Ectodermal cell (in vitro differentiated cells): ENCODE results near the gene PZP. TPM values are rescaled to one million over a fixed set of nuclear protein-coding genes. Genes with fewer than 3 reads are reported as not detected.
"Not testable (repeated sequence)": the region's sequence is repeated elsewhere in the genome, so short reads cannot be mapped to it uniquely, and the experiment has no call there.

Experiments
- H3K27ac ChIP-seq: 2 replicates; pipeline ENCODE4 v1.7.0; 2013; ENCODE audit warnings: mild to moderate bottlenecking, low read depth, low read length; ENCODE audit not compliant: insufficient read depth, poor library complexity, severe bottlenecking
- H3K27me3 ChIP-seq: 2 replicates; pipeline ENCODE4 v1.7.0; 2013; ENCODE audit warnings: mild to moderate bottlenecking, low read length; ENCODE audit not compliant: insufficient read depth, control insufficient read depth, poor library complexity, severe bottlenecking
- H3K36me3 ChIP-seq: one replicate; pipeline ENCODE4 v1.7.0; 2013; ENCODE audit warnings: low read length; ENCODE audit not compliant: control insufficient read depth, insufficient read depth
- H3K4me1 ChIP-seq: one replicate; pipeline ENCODE4 v1.7.0; 2013; ENCODE audit warnings: low read length; ENCODE audit not compliant: control insufficient read depth, insufficient read depth
- H3K4me3 ChIP-seq: 2 replicates; pipeline ENCODE4 v1.7.0; 2013; ENCODE audit warnings: low read depth, low read length, control low read depth; ENCODE audit not compliant: insufficient read depth
- H3K9me3 ChIP-seq: 2 replicates; pipeline ENCODE4 v1.7.0; 2013; ENCODE audit warnings: mild to moderate bottlenecking, low read length, moderate library complexity; ENCODE audit not compliant: control insufficient read depth
- WGBS, 2 experiments: methylation state at CpG; one replicate each; pipeline ENCODE4 v1.1.7; 2013; ENCODE audit warnings: missing lambda C conversion rate in 2 of 2; 5-methylcytosine and 5-hydroxymethylcytosine counted together
- polyA plus RNA-seq, 4 experiments: library from polyadenylated mRNA; stranded (reverse); fragments of 50-300 nt; gene quantifications; one replicate each; pipeline ENCODE4 v1.2.3, GENCODE V29; 2013

PZP gene
- not detected for polyA plus RNA-seq (2013, experiment 1 of 4)
- polyA plus RNA-seq (2013, experiment 2 of 4): not detected
- not detected for polyA plus RNA-seq (2013, experiment 3 of 4)
- not detected for polyA plus RNA-seq (2013, experiment 4 of 4)

DNA sequence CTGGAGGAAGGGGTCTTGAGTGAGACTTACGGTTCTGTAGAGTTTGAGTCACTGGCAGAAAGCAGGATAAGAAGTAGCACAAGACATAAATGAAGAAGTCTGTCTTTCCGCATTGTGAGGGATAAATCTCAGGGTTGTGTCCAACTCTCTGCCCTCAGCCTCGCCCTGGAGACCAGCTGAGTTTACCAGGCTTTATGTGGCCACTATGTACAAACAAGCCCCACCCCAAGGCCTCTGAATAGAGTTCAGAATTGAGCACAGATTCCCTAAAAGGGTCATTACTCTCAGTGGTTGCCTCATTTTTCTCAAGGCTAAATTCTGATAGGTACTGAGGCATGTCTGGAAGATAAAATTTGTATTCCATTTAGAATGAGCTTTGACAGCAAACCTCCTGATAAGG is at the start of gene PZP:
Gene PZP, minus strand, starts transcription at position 167 of the 400 bp plus-strand sequence. Its CDS starts 54 bp downstream, at position 113.
- 92 to 95% methylated on average over 3 of the region's 3 CpGs for WGBS, 2 experiments
- H3K9me3 ChIP-seq: no peaks in the 10 kb centered on the region
- H3K27ac ChIP-seq: no peak within 1 kb of the TSS
- no peak within 1 kb of the TSS for H3K4me3 ChIP-seq
- no peaks in the 10 kb centered on the region for H3K4me1 ChIP-seq
- H3K36me3 ChIP-seq: no peaks in the 10 kb centered on the region
- H3K27me3 ChIP-seq: no peaks in the 10 kb centered on the region

DNA sequence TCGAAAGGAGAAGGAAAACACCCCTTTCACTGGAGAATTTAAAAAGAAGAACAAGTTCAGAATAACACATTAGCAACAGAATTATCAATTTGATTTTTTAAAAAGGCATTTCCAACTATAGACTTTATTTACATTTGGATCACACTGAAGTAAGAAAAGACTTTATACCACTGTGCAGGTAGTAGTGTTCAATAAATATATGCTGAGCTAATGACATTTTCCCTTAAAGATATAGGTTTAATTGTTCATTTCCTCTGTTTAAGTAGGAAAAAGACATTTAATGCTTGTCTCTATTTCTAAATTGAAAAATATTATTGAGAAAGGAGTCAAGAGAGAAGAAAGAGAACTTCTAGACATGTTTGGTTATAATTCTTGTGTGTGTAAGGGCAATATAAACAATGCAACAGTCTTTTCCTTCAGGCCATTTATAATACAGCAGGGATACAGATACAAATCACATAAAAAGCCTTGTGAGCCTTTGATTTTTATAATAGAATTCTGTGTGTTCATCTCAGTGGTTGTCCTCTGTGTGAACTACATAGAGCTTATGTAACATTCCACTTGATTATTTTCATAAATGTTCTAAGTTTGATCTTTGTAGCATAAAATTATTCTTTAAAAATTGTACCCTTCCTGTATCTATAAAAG is 48.7 kb upstream of the PZP start:
- H3K4me1 ChIP-seq: no peaks in the 10 kb centered on the region
- H3K27ac ChIP-seq: no peak overlapping the region
- WGBS, 2 experiments: 56 to 100% methylated on average over 1 of the region's 1 CpG
- no peaks in the 10 kb centered on the region for H3K36me3 ChIP-seq
- H3K4me3 ChIP-seq: no peak overlapping the region
- H3K9me3 ChIP-seq: no peaks in the 10 kb centered on the region
- no peaks in the 10 kb centered on the region for H3K27me3 ChIP-seq

DNA sequence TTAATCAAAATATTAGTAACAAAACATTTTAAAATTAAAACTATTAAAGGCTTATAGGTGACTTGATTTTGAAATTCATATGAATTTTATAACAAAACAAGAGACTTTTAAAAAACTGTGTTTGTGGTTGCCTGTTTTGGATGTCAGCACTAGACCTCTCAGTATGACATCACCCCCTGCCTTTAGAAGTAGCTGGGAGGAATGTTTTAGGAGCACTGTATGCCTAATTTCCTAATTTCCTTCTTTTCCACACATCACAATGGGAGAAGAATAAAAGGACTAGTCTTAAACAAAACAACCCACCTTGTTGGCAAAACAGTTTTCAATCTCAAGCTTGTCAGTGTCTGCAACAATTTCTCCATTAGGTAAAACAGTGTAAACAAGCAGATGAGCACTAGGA is 48.1 kb upstream of the PZP start:
- H3K36me3 ChIP-seq: no peaks in the 10 kb centered on the region
- H3K27ac ChIP-seq: no peak overlapping the region
- no peak overlapping the region for H3K4me3 ChIP-seq
- H3K9me3 ChIP-seq: no peaks in the 10 kb centered on the region
- no peaks in the 10 kb centered on the region for H3K27me3 ChIP-seq
- no peaks in the 10 kb centered on the region for H3K4me1 ChIP-seq

DNA sequence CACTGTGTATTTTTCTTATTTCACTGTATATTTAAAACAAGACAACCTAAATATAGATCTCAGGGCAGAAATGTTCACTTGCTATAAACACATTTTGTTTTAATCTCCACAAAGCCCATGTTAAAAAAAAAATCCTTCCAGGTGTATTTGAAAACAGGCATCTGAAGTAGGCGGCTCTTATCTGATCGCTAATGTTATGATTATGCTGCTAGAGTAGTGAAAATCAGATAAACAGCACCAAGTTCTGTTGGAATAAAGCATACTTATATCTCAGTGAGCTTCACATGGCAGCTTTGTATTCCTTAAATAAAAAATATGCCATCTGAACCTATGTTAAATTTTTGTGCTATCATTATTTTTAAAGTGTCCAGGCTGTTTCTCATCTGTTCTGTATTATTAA is 47.6 kb upstream of the PZP start:
- Histone ChIP-seq H3K36me3 (no peaks in the 10 kb centered on the region), H3K4me3 (no peak overlapping the region)
- WGBS, 2 experiments: 44 to 50% methylated on average over 2 of the region's 2 CpGs

DNA sequence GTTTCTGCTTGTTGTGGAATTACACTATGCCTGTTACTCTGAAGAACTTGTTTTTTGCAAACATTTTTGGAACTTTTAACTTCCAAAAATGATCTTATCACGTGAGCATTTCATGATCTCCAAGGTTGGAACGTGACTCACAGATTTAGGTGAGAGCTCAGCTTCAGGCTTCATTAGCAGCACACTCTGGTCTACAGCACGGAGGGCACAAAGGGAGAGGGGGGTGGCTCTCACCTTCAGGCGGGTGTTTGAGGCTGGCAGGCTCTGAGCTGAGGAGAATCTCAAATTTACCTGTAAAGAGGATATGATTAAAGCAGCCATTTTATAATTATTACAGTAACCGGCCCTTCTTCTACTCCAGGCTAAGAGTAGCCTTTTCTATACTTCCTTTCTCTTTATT is 45.3 kb upstream of the PZP start:
- 26 to 28% methylated on average over 5 of the region's 5 CpGs for WGBS, 2 experiments
- Histone ChIP-seq H3K4me3 (no peak overlapping the region), H3K27me3 (no peaks in the 10 kb centered on the region), H3K9me3 (no peaks in the 10 kb centered on the region), H3K27ac (no peak overlapping the region), H3K4me1 (no peaks in the 10 kb centered on the region), H3K36me3 (no peaks in the 10 kb centered on the region)

More for the DNA sequence above, 47.6 kb upstream of the PZP start:
- Histone ChIP-seq H3K27ac (no peak overlapping the region), H3K9me3 (no peaks in the 10 kb centered on the region), H3K27me3 (no peaks in the 10 kb centered on the region), H3K4me1 (no peaks in the 10 kb centered on the region)

DNA sequence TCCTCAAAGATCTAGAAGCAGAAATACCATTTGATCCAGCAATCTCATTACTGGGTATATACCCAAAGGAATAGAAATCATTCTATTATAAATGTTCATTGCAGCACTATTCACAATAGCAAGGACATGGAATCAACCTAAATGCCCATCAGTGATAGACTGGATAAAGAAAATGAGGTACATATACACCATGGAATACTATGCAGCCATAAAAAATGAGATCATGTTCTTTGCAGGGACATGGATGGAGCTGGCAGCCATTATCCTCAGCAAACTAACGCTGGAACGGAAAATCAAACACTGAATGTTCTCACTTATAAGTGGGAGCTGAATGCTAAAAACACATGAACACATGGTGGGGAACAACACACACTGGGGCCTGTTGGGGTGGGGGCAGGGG is 44.6 kb upstream of the PZP start:
- H3K4me1 ChIP-seq, H3K4me3 ChIP-seq, H3K36me3 ChIP-seq, H3K27me3 ChIP-seq, H3K27ac ChIP-seq, H3K9me3 ChIP-seq: not testable (repeated sequence)
- WGBS, 2 experiments: 94 to 98% methylated on average over 2 of the region's 2 CpGs

DNA sequence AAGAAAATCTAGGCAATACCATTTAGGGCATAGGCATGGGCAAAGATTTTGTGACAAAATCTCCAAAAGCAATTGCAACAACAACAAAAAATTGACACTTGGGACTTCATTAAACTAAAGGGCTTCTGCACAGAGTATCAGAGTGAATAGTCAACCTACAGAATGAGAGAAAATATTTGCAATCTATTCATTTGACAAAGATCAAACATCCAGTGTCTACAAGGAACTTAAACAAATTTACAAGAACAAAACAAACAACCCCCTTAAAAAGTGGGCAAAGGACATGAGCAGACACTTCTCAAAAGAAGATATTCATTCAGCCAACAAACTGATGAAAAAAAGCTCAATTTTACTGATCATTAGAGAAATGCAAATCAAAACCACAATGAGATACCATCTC is 44.1 kb upstream of the PZP start:
- no peak overlapping the region for H3K4me3 ChIP-seq
- H3K36me3 ChIP-seq: no peaks in the 10 kb centered on the region
- no peaks in the 10 kb centered on the region for H3K27me3 ChIP-seq
- no peak overlapping the region for H3K27ac ChIP-seq
- H3K4me1 ChIP-seq: no peaks in the 10 kb centered on the region
- no peaks in the 10 kb centered on the region for H3K9me3 ChIP-seq

DNA sequence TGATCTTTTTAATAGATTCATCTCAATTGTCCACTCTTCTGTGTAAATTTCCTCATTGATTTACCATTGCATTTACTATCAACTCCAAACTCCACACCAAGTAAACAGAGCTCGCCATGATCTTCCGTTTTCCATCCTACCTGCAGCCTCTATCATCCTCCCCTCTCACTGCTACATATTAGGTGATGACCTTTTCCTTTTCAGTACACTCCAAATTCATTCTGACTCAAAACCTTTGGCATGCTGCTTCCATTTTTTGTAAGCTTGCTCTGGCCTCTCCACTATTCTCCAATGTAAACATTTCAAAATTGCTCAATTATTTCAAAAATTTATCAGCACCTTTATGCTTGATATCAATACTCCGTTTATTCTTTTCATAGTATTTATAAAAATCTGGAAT is 40.2 kb upstream of the PZP start:
- Histone ChIP-seq H3K27me3 (no peaks in the 10 kb centered on the region), H3K36me3 (no peaks in the 10 kb centered on the region), H3K9me3 (no peaks in the 10 kb centered on the region), H3K4me1 (no peaks in the 10 kb centered on the region), H3K27ac (no peak overlapping the region), H3K4me3 (no peak overlapping the region)
- 93 to 95% methylated on average over 2 of the region's 3 CpGs for WGBS, 2 experiments

DNA sequence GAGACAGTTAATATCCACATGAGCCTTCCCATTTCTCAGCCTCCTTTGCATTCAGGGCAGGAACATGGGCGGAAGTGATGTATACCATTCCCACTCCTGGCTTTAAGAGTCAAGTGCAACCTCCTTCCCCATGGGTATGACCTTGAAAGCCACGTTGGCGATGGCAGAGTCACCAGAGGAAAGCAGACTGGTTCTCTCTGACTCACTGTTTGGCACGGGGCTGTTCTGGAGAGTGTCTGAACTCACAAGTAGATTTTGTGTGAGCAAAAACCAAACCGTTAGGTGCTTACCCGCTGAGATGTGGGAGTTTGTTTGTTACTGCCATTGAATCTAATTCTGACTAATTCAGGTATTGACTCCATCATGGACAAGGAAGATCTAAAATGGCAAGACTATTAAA is 36.7 kb upstream of the PZP start:
- no peak overlapping the region for H3K27ac ChIP-seq
- no peaks in the 10 kb centered on the region for H3K4me1 ChIP-seq
- no peaks in the 10 kb centered on the region for H3K9me3 ChIP-seq
- 74 to 75% methylated on average over 6 of the region's 6 CpGs for WGBS, 2 experiments
- no peaks in the 10 kb centered on the region for H3K27me3 ChIP-seq
- no peaks in the 10 kb centered on the region for H3K36me3 ChIP-seq
- H3K4me3 ChIP-seq: no peak overlapping the region

DNA sequence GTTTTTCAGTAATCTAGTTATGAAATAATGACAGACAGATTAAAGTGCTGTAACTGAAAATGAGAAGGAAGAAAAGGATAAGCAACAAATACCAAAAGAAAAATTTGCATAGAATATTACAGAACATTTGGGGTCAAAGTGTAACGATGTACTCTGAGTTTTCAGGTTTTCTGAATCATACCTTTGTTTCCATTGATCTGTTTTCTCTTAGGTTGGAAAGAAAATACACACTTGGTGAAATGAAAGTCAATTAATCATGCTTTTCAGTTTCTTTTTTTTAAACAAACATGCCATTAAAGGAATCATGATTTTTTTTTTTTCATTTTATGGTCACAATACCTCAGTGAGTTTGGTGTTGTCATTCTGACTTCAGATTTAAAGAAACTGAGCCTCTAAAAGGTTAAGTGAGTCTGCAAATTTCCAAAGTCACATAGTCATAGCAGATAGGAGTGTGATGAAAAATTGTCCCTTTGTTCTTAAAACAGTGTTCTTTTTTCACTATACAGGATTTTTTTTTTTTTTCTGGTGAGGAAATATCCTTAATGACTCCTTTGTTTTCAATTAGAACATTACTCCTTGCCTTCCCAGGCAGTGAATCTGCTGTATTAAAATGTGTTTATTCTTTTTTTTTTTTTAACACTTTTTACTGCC is 35.9 kb upstream of the PZP start:
- Histone ChIP-seq H3K4me3 (no peak overlapping the region), H3K27ac (no peak overlapping the region), H3K27me3 (no peaks in the 10 kb centered on the region), H3K4me1 (no peaks in the 10 kb centered on the region), H3K9me3 (no peaks in the 10 kb centered on the region), H3K36me3 (no peaks in the 10 kb centered on the region)
- 100% methylated on average over 1 of the region's 1 CpG for WGBS, 2 experiments
